NCI-H1436 (cell line): Measurements from ENCODE around the gene SMARCC1.

Experiments used
- DNase-seq: peaks from one replicate; lab custom pipeline; 2025; lab: John Stamatoyannopoulos, UW

The SMARCC1 gene

DNA sequence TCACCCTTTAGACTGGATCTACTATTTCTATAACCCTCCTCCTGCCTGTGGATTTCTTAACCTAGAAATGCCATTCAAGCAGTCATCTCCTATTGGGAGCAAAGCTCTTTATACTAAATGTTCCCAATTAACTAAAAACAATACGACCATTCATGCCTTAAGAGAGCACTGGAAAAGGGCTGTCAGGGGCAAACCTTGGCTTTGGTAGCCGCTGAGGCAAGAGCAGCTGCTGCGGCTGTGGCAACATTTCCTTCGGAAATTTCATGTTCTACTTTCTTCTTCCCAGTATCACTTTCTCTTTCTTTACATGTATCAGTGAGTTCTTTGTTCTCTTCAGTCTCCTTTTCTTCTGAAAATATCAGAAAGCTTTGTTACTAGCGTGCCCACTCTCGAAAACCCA is 146.7 kb downstream of the SMARCC1 start:
- no peak for DNase-seq

DNA sequence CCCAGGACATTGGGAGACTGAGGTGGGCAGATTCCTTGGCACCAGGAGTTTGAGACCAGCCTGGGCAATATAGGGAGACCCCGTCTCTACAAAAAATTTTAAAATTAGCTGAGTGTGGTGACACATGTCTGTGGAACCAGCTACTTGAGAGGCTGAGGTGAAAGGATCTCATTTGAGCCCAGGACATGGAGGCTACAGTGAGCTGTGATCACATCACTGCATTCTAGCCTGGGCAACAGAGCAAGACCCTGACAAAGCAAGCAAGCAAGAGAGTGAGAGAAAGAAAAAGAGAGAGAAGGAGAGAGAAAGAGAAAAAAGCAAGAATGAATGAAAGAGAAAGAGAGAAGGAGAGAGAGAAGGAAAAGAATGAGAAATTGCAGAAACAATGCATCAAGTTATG is 150.9 kb downstream of the SMARCC1 start:
- DNase-seq, result no peak

DNA sequence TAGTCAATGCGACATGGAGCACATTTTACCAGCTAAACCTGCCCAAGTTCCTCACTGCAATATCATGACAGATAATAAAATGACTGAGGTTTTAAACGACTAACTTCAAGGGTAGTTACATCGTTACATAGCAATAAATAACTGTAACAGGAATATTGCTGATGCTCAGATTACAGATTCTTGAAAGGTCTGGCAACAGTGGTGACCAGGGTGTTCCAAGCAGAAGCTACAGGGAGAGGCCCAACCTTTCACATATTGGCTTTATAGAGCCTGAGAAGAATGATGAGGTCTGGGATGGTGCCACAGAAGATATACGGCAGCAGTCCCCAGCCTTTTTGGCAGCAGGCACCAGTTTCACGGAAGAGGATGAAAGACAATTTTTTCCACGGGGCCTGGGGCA is 151.9 kb downstream of the SMARCC1 start:
- DNase-seq, result no peak

DNA sequence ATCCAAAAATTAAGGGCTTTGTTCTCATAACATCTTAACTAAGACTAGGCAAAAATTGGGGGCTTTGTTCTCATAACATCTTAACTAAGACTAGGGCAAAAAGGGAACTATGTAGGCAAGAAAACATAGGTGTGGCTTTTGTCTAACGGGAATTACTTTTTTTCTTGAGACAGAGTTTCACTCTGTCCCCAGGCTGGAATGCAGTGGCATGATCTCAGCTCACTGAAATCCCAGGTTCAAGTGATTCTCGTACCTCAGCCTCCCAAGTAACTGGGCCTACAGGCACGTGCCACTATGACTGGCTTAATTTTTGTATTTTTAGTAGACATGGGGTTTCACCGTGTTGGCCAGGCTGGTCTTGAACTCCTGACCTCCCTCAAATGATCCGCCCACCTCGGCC is 153.3 kb downstream of the SMARCC1 start:
- no peak for DNase-seq

DNA sequence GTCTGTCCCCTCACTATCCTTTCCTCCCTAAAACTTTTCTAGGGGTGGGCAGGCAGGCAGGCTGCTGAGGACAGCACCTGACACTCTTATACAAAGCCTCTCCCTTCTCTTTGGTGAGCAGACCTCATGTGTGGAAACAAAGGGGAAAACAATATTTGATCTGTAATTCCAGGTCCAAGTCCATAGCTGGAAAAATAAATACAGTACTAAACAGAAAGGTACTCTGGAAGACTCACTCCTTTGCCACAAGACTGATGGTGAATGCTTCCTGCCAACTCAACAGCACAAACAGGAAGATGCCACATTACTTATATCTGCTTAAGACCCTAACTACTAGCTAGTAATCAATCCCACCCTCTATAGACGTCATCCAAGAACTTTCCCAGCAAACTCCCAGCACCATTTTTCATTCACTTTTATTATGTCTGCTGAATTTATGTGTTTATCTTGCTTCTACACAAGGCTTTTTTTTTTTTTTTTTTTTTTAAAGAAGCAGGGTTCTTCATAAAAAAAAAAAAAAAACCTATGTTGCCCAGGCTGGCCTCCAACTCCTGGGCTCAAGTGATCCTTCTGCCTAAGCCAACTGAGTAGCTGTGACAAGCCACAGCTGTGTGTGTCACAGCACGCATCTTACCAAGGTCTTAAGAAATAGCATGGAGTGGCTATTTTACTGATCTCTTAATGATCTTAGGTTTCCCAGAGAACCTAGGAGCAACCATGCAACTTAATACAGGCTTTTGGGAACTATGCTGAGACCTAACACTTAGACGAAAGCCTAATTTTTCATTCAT is 158.8 kb downstream of the SMARCC1 start:
- DNase-seq, result no peak

DNA sequence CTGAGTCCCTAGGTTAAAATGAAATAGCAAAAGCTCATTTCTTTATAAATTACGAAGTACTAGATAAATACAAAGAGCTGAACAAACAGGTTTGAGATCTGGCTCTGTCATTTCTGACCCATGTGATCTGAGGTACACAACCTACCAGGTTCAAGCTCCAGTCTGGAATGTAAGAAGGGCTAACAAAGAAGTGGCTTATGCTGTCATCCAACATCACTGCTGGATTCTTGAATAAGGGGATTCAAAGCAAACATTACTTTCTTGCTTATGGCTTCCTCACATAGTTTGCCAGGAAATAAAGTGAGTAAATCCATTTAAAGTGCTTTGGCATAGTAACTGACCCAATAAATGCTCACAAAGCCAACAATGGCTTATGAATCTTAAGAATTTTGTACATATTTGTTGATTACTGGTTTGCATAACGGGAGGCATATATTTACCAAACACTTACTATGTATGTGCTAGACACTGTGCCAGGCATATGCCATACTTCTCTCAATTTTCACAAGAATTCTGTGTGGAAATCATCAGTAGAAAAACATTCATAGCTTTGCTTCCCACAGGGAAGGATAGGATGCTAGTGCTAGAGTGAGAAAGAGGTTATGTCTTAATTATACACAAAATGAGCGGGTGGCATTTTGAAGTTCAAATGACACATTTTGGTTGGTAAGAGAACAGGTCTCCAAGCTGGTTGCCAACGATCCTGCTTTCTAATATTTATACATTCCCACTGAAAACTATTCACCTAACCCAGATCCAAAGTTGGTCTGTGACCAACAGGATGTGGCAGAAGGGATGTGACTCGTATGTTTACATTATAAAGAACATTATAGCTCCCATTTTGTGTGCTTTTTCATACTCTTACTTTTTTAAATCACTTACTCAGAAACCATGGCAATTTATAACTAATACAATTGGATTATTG is 164.3 kb downstream of the SMARCC1 start:
- DNase-seq, result no peak

DNA sequence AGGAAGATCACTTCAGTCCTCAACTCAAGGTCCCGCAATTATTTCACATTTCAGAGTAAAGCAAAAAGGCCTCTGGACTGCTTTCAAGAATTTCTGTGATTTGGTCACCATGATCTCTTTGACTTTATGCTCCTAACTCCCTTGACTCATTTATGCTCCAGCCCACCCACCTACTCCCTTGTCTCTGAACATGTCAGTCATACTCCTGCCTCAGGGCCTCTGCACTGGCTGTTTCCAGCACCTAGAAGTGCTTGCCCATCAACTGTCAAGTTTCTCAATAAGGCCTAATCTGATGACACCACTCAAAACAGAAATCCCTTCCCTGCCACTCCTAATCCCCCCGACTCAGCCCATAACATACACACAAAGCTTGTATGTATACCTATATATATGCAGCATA is 166.9 kb downstream of the SMARCC1 start:
- DNase-seq, result no peak

DNA sequence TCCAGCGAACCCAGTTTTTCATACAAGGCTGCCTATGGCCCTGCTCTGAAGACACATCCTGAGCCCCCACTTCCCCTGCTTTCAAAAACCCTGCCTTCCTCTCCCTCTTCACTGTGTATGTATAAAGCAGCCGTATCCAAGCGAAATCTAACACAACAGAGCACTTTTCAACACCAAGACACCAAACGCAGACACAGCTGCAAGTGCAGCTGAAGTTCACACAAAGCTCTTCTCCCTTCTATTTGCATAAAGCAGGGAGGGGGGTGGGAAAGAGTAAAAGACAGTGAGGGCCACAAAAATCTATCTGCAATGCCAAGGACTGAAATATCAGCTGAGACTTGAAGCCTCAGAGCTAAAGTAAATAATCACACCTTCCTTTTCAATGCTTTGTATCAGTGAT is 168.0 kb downstream of the SMARCC1 start:
- DNase-seq, result no peak

DNA sequence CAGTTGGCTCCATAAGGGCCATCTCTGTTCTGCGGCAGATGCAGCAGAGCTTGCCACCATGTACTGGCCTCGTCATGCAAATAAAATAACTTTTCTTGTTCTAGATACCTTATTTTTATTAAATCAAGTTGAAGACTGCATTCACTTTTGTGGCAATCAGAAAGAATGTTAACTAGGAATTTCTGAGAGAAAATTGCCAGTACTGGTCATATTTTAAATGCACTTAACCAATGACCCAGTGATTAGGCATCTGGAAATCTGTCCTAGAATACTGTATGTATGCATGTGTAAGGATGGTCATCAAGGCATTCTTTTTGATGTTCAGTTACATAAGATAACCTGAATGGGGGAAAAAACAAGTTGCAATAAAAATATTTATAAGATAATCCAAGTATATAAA is 168.8 kb downstream of the SMARCC1 start:
- no peak for DNase-seq

DNA sequence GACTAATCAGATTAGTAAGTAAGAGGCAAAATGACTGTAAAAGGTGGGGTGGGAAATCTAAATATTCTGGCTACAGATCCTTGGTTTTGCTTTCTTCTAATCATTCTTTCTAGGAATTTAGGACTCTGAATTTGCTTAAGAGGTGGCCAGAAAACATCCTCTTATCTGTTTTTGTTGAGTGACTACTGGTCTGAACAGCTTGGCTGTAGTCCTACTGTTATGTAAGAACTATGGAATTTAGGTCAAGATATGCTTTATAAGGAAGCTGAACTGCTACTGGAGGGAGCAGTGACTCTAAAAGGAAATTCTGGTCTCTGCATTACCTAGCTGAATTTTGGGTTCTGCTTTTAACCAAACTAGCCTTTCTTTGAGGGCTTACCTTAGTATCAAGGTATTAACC is 169.5 kb downstream of the SMARCC1 start:
- DNase-seq, result no peak

DNA sequence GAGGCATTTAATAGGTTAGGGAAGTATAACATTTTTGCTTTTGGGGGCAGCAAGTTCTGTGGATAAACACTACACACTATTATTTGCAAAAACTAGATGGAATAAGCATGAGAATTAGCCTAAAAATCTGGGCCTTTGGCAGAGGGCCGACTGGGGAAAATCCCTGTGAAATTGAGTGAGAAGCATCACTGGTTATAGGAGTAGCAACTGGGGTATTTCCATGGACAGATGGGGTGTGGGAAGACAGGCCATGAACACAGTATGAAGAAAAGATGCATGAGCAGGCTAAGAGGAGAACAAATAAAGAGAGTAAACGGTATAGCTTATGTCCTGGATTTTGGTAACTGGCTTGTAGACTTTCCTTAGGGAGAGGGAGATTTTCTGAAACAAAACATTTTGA is 170.1 kb downstream of the SMARCC1 start:
- no peak for DNase-seq

DNA sequence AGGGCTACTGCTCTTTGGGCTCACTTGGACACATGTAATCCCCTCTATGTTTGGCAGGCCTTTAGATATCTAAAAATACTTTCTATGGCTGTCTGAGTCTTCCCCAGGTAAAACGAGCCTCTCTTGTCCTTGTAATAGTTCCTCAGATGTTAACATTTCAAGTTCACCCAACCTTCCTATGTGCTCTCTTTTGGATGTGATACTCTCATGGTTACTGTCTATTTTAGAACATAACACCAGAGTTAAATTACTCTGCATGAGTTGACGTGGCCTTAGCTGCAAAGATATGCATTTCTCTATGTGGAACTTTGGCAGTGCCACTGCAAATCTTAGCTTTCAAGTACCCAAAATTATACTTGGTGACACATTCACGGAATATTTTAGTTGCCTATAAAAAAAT is 171.1 kb downstream of the SMARCC1 start:
- no peak for DNase-seq

DNA sequence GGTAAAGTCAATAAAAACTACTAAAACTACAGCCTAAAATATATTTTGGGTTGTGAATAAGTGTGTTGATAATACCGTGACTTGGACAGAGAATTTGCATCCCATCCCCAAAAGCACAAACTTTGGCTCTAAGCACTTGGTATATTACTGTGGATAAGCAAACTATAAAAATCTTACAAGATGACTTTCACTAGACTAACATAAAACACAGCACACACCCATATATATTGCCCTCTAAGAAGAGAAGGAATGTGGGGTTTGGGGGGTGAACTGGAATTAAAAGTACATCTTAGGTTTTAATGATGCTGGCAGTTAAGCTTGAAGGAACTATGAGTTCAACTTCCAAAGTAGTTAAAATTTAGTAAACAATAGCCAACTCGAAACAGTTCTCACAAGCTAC is 174.4 kb downstream of the SMARCC1 start:
- no peak for DNase-seq

DNA sequence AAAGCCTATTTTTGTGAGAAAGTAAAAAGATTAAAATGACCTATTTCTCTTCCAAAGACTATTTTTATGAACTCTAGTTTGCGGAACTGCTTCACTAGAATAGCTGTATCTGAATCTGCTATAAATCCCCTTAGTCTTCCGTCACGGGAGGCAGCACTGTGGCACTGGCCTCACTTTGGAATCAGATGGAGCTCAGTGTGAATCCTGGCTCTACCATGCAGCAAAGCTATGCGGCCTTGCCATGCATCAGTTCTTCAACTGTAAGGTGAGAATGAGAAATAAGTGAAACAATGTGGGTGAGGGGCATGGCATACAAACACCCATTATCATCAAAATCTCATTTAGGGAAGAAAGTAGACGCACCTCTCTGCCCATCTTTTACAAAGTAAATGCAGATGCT is 175.5 kb downstream of the SMARCC1 start:
- no peak for DNase-seq

DNA sequence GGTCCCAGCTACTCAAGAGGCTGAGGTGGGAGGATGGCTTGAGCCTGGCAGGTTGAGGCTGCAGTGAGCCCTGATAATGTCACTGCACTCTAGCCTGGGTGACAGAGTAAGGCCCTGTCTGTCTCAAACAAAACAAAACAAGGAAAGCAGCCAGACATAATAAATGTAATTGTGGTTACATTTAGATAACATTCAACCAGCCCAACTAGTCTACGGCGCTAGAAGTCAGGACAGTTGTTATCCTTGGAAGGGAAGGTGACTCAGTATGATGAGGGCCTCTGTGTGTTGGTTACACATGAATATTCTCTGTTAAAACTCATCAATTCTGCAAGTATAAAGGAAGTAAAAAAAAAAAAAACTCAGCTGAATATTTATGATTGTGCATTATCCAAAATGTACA is 176.0 kb downstream of the SMARCC1 start:
- no peak for DNase-seq

DNA sequence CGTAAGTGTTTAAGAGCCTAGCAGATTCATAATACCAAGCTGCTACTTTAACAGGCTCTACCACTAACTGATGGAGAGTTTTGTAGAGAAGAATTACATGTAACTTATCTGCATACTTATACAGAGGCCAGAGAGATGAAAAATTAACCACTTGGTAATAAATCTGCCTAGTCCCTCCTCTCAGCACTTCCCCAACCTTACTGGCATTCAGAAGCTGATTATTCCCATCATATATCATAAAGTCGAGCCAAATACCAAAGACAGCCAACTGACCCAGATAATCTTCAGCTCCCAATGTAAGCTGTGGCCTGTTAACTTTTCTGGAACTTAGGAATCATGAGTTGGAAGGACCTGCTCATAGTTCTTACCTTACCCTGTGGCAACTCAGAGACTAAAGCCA is 177.5 kb downstream of the SMARCC1 start:
- DNase-seq, result no peak

DNA sequence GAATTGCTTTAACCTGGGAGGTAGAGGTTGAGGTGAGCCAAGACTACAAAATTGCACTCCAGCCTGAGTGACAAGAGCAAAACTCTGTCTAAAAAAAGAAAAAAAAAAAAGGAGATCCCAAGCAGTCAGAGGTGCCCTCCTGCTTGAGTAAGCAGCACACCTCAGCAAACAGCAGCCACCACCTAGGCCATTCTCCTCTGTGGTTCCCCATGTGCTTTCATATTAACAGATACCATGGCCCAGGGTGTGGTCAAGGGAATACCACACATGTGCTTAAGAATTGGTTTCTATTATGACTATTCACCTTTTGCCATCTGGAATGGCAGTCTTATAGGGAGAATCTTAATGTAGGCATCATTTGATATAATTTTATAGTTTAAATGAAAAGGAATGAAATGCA is 178.4 kb downstream of the SMARCC1 start:
- no peak for DNase-seq

DNA sequence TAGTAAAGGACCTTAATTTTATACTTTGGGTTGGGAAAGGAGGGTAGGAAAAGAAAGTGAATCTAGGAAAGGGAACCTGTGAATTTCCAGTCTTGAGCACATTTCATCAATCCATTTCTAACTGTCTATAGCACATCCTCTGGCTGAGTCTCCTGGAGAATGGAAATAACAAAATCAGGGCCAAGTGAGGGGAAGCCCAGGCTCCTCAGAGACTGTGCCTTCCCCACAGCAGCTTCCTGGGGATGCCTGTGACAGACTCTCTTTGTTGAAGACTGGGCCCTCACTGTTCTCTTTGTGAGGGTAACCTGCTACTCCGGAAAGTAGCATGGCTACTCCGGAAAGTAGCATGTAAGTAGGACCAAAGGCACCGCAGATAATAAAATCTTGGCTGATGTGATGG is 180.4 kb downstream of the SMARCC1 start:
- DNase-seq, result no peak

DNA sequence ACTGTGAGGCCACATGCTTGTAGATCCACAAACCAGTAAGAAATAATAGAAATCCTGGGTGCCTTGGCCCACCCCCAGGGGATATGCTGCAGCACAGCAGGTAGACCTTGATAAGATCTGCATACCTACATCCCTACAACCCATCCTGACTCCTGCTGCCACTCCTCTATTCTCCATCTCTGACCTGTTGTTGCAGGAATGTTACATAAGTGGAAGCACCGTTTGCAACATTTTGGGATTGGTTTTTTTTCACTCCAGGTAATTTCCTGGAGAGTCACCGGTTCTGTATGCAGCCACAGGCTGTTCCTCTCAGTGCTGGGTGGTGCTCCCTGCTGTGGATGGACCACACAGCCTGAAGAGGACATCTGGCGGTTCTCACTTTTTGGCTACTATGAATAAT is 186.9 kb downstream of the SMARCC1 start:
- DNase-seq, result no peak

DNA sequence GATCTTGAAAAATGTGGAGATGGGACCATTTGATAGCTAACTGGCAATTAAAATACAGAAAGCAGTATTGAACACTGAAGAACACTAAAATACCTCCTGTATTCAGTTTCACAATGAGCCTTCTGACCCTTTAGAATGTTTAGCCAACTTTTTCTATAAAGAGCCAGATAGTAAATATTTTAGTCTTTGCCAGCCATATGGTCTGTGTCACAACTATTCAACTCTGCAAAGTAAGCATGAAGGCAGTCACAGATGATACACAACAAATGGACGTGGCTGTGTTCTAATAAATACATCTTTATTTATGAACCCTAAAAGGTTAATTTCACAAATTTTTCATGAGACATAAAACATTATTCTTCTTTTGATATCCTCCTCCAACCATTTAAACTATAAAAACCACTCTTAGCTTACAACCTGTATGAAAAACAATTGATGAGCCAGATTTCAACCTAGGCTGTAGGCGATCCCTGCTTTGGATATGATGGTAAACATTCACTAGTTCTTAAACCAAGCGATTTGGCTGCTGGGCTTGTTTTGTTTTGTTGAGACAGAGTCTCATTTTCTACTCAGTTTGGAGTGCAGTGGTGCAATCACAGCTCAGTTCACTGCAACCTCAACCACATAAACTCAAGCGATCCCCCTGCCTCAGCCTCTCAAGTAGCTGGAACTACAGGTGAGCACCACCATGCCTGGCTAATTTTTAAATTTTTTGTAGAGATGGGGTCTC is 189.5 kb downstream of the SMARCC1 start:
- no peak for DNase-seq

DNA sequence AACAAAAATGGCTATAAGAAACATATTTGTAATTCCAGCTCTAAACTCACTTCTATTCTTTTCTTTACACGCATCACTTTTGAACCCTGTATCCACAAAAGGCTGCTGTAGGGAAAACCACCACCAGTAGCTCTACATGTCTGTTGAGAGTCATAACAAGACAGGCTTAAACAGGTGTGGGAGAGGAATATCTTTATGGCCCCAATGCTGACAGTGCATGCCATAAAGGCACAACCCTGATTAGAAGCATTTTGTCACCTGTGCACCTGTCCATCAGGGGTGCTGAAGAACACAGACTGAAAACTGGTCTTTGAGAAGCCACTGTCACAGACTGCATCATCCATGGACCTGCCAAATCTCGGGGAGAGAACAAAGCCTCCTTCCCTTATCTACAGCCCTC is 191.5 kb downstream of the SMARCC1 start:
- DNase-seq, result no peak

DNA sequence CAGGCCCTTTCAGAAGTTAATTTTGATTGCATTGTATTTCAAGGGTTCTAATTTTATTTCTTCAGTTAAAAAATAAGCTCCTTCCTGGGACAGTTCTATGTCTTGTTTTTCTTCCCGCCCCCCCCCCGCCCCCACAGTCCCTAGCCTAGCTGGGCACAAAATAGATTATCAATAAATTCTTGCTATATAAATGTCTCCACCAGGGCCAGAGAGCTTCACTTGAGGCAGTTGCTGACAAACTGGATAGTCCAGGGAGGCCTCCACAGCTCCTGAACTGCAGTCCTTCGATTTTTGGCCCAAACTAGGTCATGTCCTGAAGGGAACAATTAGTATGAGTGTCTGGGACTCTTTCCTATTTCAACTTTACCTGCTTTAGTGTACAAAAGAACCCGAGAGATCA is 193.1 kb downstream of the SMARCC1 start:
- no peak for DNase-seq

DNA sequence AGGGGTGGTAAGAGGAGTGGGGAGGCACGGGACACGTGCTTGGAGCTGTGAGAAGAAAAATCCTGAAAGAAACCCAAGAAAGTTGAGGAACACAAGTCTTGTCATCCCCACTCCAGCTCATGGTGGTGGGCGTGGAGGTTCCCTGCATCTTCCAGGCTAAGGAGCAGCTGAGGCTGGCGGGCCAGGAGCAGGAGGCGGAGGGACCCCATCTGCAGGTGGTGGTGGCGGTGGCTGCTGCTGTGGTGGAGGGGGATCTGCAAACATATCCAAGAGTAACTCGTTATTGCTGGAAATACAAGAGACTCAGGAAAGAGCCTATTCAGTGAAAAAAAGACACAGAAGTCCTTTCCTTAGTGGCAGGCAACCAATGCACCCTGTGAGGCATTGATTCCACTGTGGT is 193.6 kb downstream of the SMARCC1 start:
- DNase-seq, result no peak
